Sigmoid colon (tissue), 7 donors: ENCODE data around the gene CFAP44. TPM values are rescaled to one million over a fixed set of nuclear protein-coding genes. Genes with fewer than 3 reads are reported as not detected.

Experiments
- DNase-seq: peaks from one replicate; pipeline ENCODE4 v3.0.0-alpha.2; 2019
- H3K27ac ChIP-seq, 4 donors: fragments of 200-600 bp; sonication (generic); one replicate each; pipeline ENCODE4 v1.5.1; 2016 to 2019; ENCODE audit warnings: mild to moderate bottlenecking in 1 of 4
- H3K27me3 ChIP-seq, 3 donors: fragments of 200-600 bp; sonication (generic); one replicate each; pipeline ENCODE4 v1.5.1; 2019; ENCODE audit warnings: mild to moderate bottlenecking in 1 of 3
- H3K36me3 ChIP-seq, 4 donors: fragments of 200-600 bp; sonication (generic); one replicate each; pipeline ENCODE4 v1.5.1; 2016 to 2019
- H3K4me1 ChIP-seq, 4 donors: fragments of 200-600 bp; sonication (generic); one replicate each; pipeline ENCODE4 v1.5.1; 2017 to 2019
- H3K4me3 ChIP-seq, 4 donors: fragments of 200-600 bp; sonication (generic); one replicate each; pipeline ENCODE4 v1.5.1; 2017 to 2019; ENCODE audit warnings: mild to moderate bottlenecking in 2 of 4, moderate library complexity in 1 of 4
- H3K9me3 ChIP-seq, 4 donors: fragments of 200-600 bp in 3 of 4; sonication (generic) in 3 of 4; one replicate each; pipeline versions ENCODE4 v1.5.1 to v1.6.1; 2013 to 2019
- CTCF ChIP-seq, 4 experiments: fragments of 450-650 bp in 3 of 4; fragments of 200-600 bp in 1 of 4; IDR thresholded peaks; one replicate each; pipeline ENCODE4 v1.5.1; 2016 to 2019; ENCODE audit warnings: antibody characterized with exemption in 4 of 4, mild to moderate bottlenecking in 3 of 4, moderate library complexity in 2 of 4
- EP300 ChIP-seq, 4 donors: sonication (generic); formaldehyde crosslinking; IDR thresholded peaks; one replicate each; pipeline ENCODE4 v1.6.1; 2017; ENCODE audit warnings: antibody characterized with exemption in 4 of 4
- POLR2A ChIP-seq, 2 donors: fragments of 450-650 bp; IDR thresholded peaks; one replicate each; pipeline ENCODE4 v1.6.1; 2016; ENCODE audit warnings: antibody characterized with exemption in 2 of 2, mild to moderate bottlenecking in 2 of 2, moderate library complexity in 2 of 2
- POLR2AphosphoS5 ChIP-seq, 4 donors: sonication (generic); formaldehyde crosslinking; IDR thresholded peaks; one replicate each; pipeline ENCODE4 v1.6.1; 2017; ENCODE audit warnings: antibody characterized with exemption in 4 of 4
- WGBS, 2 donors: extraction: QIAGEN DNeasy Blood & Tissue Kit; methylation state at CpG; one replicate each; pipeline ENCODE4 v1.1.7; 2013; 5-methylcytosine and 5-hydroxymethylcytosine counted together
- intact Hi-C: fragments of 100-400 bp; cut with DNase I; formaldehyde crosslinking; loops from one replicate; pipeline ENCODE4 v1.15.1; 2023
- polyA plus RNA-seq, 3 donors: library from polyadenylated mRNA; stranded (reverse); fragments of 200-250 nt; gene quantifications; one replicate each; pipeline ENCODE4 v1.2.3, GENCODE V29; 2013
- total RNA-seq, 4 donors: library from RNA; depleted of rRNA; stranded (reverse); fragments of >200 nt; gene quantifications; one replicate each; pipeline ENCODE4 v1.1.0, GENCODE V29; 2016
- donor health status: healthy with polysubstance abuse.
- donor health status: Bipolar disorder and iron deficiency.
- donor health status: healthy.

CFAP44 gene
- total and polyA plus RNA-seq, 7 donors: 2.5 to 9.7 (median 4.8) TPM

- H3K36me3 ChIP-seq: peaks cover 0 to 57% (median 17%) of the 10 kb centered on the region in 4 donors
- no peaks in the 10 kb centered on the region for H3K9me3 ChIP-seq
- H3K27me3 ChIP-seq: no peaks in the 10 kb centered on the region
- H3K4me3 ChIP-seq: no peak overlapping the region
- no peak for TF ChIP-seq POLR2A (IDR thresholded peaks at IDR 0.05)
- no peak for TF ChIP-seq CTCF (IDR thresholded peaks at IDR 0.05)
- no peak for TF ChIP-seq EP300 (IDR thresholded peaks at IDR 0.05)
- no peak for TF ChIP-seq POLR2AphosphoS5 (IDR thresholded peaks at IDR 0.05)
- no peaks in the 10 kb centered on the region for H3K4me1 ChIP-seq
- DNase-seq: no peak
- intact Hi-C loops: no loop called here
- H3K27ac ChIP-seq: no peak overlapping the region
These were observed 14.2 kb upstream of the CFAP44 start for GRCh38 chr3:113455446-113455845.

- no peak for DNase-seq
- H3K36me3 ChIP-seq: peaks cover 0 to 50% (median 13%) of the 10 kb centered on the region in 4 donors
These were observed 13.3 kb upstream of the CFAP44 start for GRCh38 chr3:113454630-113455029.

GRCh38 chr3:113454057-113454456 is 12.8 kb upstream of the CFAP44 start:
- no peak overlapping the region for H3K27ac ChIP-seq
- no peak for DNase-seq
- 90 to 96% methylated on average over 6 of the region's 6 CpGs for WGBS, 2 donors
- no peak overlapping the region for H3K4me3 ChIP-seq
- no peaks in the 10 kb centered on the region for H3K4me1 ChIP-seq
- TF ChIP-seq POLR2AphosphoS5 (IDR thresholded peaks at IDR 0.05) (no peak), POLR2A (IDR thresholded peaks at IDR 0.05) (no peak), EP300 (IDR thresholded peaks at IDR 0.05) (no peak), CTCF (IDR thresholded peaks at IDR 0.05) (no peak)
- H3K9me3 ChIP-seq: no peaks in the 10 kb centered on the region
- H3K27me3 ChIP-seq: no peaks in the 10 kb centered on the region
- H3K36me3 ChIP-seq: peaks cover 0 to 45% (median 11%) of the 10 kb centered on the region in 4 donors
- intact Hi-C loops: no loop called here

More at GRCh38 chr3:113454630-113455029, 13.3 kb upstream of the CFAP44 start:
- Histone ChIP-seq H3K4me1 (no peaks in the 10 kb centered on the region), H3K27me3 (no peaks in the 10 kb centered on the region), H3K9me3 (no peaks in the 10 kb centered on the region), H3K4me3 (no peak overlapping the region), H3K27ac (no peak overlapping the region)
- TF ChIP-seq CTCF (IDR thresholded peaks at IDR 0.05) (no peak), EP300 (IDR thresholded peaks at IDR 0.05) (no peak), POLR2AphosphoS5 (IDR thresholded peaks at IDR 0.05) (no peak), POLR2A (IDR thresholded peaks at IDR 0.05) (no peak)
- intact Hi-C loops: no loop called here
- WGBS, 2 donors: 87 to 94% methylated on average over 3 of the region's 3 CpGs

GRCh38 chr3:113450911-113451310 is 9.6 kb upstream of the CFAP44 start:
- intact Hi-C loops: no loop called here
- TF ChIP-seq CTCF (IDR thresholded peaks at IDR 0.05) (no peak), POLR2AphosphoS5 (IDR thresholded peaks at IDR 0.05) (no peak), EP300 (IDR thresholded peaks at IDR 0.05) (no peak), POLR2A (IDR thresholded peaks at IDR 0.05) (no peak)
- H3K4me3 ChIP-seq: no peak overlapping the region
- DNase-seq: no peak
- no peaks in the 10 kb centered on the region for H3K9me3 ChIP-seq
- peaks cover 0 to 45% (median 11%) of the 10 kb centered on the region in 4 donors for H3K36me3 ChIP-seq
- H3K4me1 ChIP-seq: no peaks in the 10 kb centered on the region
- H3K27me3 ChIP-seq: no peaks in the 10 kb centered on the region
- WGBS, 2 donors: 98% methylated on average over 1 of the region's 1 CpG
- H3K27ac ChIP-seq: no peak overlapping the region

- 95 to 97% methylated on average over 3 of the region's 3 CpGs for WGBS, 2 donors
- intact Hi-C loops: loop anchor here (10.0 kb wide), 1 partner anchor 145 kb away; no protein-coding TSS in a partner anchor
- H3K4me3 ChIP-seq: no peak overlapping the region
These were observed 1.7 kb downstream of the CFAP44 start for GRCh38 chr3:113439606-113440005.

More at GRCh38 chr3:113439606-113440005, 1.7 kb downstream of the CFAP44 start:
- Histone ChIP-seq H3K9me3 (no peaks in the 10 kb centered on the region), H3K36me3 (no peaks in the 10 kb centered on the region), H3K27ac (no peak overlapping the region), H3K27me3 (no peaks in the 10 kb centered on the region), H3K4me1 (peaks cover 0 to 8% (median 3%) of the 10 kb centered on the region in 4 donors)
- no peak for TF ChIP-seq CTCF (IDR thresholded peaks at IDR 0.05)
- TF ChIP-seq EP300 (IDR thresholded peaks at IDR 0.05): no peak
- no peak for TF ChIP-seq POLR2A (IDR thresholded peaks at IDR 0.05)
- TF ChIP-seq POLR2AphosphoS5 (IDR thresholded peaks at IDR 0.05): no peak
- no peak for DNase-seq
